GM23338 (cell line): Measurements from ENCODE around the gene ETV4.

Source experiments
- CREB1 ChIP-seq: fragments of 250-450 bp; sonication (Bioruptor Pico); IDR thresholded peaks from 2 replicates; pipeline ENCODE4 v1.5.0; 2020; ENCODE audit warnings: low read depth, mild to moderate bottlenecking, moderate library complexity
- CTCF ChIP-seq, 2 experiments: fragments of 200-600 bp in 1 of 2; sonication (generic) in 1 of 2; conservative IDR thresholded peaks; 2 replicates each; pipeline versions ENCODE4 v1.5.1 to v1.6.1; 2016 to 2017; ENCODE audit warnings: antibody characterized with exemption in 2 of 2, low read depth in 2 of 2, mild to moderate bottlenecking in 2 of 2, moderate library complexity in 1 of 2
- ETS1 ChIP-seq: IDR thresholded peaks from 2 replicates; pipeline ENCODE4 v1.6.1; 2016; ENCODE audit warnings: antibody characterized with exemption

- TF ChIP-seq CTCF (conservative IDR thresholded peaks at IDR 0.05; ENCODE audit: low read depth in 2 of 2) (no peak), ETS1 (no peak), CREB1 (CRISPR knock-in tag) (no peak)
Measured at GRCh38 chr17:43583332-43583731, 37.2 kb upstream of the ETV4 start.
